ENCODE data around the gene RHEB.

The RHEB gene

DNA sequence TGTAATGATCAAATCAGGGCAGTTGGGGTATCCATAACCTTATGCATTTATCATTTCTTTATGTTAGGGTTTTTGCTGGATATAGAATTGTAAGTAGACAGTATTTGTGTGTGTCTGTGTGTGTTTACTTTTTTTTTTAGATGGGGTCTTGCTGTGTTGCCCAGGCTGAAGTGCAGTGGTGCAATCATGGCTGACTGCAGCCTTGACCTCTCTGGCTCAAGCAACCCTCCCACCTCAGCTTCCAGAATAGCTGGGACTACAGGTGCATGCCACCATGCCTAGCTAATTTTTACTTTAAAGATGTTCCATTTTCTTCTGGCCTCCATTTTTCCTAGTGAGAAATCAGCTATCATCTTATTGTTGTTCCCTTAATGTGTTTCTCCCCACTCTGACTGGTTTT lies 10.1 kb upstream of the RHEB start:
- no peak for DNase-seq (ENCODE audit: low spot score)

DNA sequence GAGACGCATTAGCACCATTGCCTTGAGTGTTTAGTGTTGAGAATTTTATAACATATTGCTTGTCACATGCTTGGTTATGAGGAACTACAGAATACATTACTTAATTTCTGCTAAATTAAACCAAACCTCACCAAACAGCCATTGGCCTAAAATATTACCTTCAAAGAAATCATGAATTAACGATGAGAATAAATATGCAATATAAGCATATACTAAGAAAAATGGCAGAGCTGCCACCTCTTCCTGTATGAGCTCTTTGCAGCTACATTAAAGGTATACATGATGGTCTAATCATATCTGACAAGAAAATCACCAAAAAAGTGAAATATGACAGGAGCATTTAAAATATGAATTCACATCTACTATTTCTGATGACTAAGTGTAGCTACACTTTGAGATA lies 5.2 kb upstream of the RHEB start:
- DNase-seq (ENCODE audit: low spot score), result no peak

DNA sequence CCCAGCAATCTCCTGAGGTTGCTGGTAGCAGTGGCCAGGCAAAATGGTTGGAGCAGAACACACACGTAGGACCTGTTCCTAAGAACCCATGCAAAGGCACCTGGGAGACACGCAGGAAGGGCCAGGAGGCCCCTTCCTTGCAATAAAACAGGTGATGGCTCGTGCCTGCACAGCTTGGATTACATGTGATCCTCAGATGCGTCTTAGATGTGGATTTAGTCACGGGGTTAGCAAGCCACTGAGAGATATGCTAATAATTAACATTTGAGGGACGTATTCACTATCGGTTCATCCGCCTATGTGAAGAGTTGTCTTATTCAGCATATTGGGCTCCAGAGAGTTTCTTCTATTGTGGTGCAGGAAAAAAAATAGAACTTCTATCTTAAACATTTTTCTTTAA lies 4.6 kb upstream of the RHEB start:
- DNase-seq (ENCODE audit: low spot score), result no peak

DNA sequence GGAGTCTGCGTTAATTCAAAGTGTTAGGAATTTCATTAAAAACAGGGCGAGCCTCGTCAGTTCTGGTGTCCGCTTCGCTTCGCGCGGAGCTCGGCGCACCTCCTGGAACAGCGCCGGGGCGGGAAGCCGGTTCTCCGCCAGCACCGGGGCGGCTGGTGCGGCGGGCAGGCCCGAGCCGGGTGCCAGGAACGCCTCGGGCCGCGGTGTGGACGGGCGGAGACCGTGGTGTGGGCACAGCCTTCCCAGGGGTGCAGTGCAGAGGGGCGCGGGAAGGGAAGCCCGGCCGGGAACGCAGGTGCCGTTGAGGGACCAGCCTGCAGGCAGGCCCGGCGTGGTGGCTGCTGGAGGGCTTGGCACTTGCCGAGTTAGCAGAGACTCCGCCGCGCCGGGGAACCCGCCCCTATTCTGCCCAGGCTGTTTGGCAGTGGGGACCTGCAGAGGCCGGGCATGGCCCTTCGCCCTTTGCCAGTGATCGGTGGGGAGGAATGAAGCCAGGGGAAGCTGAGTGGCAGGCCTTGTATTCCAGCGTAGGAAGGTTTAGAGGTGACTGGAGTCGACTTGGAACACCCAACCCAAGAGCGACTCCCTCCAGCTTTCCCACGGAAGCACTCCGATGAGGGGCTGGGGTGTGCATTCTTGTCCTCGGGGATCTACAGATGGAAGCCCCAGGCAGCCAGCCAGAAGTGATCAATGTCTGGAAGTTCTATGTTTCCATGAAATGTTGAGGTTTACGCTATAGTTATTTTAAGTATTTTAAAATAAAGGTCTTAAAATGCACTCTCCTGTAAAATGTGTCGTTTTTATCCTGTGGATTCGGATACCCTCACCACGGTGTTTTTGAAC lies 945 bp upstream of the RHEB start:
- peak; percentile 77 for DNase-seq (ENCODE audit: low spot score)

DNA sequence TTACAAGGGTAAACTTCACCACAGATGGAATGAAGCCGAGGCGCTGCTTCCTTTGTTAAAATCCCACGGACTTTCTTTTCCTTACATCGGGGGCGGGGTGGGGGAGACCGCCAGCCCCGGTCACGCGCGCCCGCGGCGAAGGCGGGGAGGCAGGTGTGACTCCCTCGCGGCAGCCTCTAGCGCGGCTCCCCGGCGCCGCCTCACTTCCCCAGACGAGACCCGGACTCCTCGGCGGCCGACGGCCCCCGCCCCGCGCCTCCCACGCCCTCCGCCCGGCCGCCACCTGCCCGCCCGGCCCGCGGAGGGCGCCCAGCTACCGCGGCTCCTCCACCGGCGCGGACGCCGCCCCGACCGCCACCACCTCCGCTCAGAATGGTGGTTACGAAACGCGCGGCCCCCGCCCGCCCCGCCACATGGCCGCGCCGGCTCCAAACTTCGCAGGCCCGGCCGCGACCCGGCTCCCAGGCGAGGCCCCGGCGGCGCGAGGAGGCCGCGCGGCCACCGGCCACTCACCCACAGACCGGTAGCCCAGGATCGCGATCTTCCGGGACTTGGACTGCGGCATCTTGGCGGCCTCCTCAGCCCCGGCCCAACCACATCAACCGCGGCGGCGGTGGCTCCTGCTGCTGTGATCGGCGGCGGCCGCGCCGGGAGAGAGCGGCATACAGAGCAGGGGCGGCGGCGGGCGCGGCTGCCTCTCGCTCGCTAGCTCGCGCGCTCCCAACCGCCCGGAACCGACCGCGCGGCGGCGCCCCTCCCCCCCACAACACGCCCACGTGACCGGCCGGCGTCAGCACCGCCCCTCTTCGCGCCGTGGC lies 539 bp downstream of the RHEB start:
- DNase-seq (ENCODE audit: low spot score), result peak; percentile 76

DNA sequence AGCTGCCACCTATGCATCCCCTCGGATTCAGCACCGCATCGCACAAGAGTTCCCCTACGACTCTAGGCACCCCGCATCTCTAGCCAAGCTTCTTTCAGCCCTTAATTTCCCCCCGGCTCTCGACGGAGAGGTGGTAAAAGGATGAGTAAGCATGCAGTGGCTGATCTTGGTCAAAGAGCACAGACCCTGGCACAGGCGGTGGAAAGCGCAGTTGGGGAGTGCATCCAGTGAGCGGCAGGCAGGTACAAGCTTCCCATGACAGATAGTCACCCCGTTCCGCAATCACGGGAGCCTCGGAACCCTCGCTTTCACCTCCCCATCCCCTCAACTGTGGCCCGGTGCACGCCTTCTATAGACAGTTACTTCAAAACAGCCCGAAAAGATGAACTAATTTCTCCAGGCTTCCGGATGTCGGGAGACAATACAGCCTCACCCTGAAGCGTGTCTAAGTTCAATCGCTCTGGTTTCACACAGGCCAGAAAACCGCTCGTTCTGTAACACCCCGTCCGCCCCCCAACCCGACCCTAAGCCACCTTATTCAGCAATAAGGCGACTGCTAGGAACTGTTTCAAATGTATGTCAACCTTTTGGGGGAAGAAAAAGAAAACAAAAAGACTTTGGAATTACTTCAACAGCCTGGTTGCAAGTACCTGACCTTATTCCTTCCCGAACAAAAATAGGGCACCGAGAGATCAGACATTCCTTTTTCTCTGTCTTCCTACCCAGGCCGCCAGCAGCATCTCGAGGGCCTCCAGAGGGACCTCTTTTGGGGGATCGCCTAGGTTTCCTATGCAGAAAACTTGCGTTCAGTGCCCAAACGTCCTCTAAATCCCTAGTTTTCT lies 1.4 kb downstream of the RHEB start:
- no peak for DNase-seq (ENCODE audit: low spot score)

DNA sequence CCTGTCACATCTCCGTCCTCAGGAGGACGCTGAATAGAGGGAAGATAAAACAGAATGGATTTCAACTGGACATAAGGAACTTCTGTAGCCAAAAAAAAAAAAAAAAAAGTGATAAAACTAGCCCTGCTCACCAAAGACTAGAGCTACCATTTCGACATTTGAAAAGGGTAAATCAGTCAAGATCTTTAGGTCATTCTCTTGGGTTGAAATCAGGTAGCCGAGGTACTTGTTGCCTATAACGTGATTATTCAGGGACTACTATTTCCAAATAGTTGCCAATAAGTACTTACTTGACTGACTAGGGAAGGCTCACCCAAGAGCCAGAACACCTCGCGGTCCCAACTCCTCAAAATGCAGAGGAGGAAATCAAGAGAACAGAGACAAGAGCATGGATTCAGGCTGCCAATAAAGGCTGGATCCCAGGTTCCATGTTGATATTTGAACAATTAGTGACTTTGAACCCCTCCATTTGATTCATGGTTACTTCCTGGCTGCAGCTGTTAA lies 2.0 kb downstream of the RHEB start:
- no peak for DNase-seq (ENCODE audit: low spot score)

DNA sequence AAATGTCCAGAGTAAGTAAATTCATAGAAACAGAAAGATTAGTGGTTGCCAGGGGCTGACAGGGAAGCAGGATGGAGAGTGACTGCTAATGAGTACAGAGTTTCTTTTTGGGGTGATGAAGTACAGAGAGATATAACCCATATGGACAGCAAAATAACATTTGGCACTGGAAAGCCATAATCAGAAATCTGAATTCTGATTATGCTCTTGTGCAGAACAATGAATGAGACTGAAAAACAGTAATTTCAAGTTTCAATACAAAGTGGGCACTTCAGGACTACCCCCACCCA lies 4.5 kb downstream of the RHEB start:
- no peak for DNase-seq (ENCODE audit: low spot score)

DNA sequence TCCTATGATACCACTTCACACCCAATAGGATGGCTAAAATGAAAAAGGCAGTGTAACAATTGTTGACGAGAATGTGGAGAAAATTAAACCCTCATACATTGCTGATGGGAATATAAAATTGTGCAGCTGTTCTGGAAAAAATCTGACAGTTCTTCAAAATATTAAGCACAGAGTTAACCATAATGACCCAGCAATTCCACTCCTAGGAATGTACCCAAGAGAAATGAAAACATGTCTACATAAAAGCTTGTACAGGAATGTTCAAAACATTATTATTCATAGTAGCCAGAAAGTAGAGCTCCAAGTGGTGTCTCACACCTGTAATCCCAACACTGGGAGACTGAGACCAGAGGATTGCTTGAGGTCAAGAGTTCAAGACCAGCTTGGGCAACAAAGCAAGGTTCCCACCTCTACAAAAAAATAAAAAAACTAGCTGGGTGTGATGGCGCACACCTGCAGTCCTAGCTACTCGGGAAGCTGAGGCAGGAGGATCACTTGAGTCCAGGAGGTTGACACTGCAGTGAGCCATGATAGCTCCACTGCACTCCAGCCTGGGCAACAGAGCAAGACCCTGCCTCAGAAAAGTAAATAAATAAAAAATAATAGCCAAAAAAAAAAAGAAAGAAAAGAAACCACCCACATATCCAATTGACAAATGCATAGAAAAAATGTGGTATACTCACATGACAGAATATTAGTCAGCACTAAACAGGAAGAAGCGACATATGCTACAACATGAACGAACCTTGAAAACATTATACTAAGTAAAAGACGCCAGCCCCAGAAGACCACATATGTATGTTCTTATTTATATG lies 5.0 kb downstream of the RHEB start:
- no peak for DNase-seq (ENCODE audit: low spot score)

DNA sequence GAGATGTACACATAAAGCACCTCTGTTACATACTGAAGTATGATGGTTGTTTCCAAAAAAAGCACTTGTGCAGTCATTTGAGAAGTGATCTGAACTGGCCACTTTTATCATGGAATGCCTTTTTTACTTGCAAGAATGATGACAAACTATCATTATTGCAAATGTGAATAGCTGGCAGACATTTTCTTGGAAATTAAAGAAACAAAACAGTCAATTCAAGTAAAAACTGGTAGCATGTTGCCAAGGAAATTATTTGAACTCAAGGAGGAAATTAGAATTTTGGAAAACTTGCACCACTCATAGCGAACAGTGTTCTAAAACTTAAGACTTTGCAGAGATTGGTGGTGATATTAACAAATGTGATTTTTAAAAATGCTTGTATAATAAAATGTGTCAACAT lies 6.6 kb downstream of the RHEB start:
- no peak for DNase-seq (ENCODE audit: low spot score)

DNA sequence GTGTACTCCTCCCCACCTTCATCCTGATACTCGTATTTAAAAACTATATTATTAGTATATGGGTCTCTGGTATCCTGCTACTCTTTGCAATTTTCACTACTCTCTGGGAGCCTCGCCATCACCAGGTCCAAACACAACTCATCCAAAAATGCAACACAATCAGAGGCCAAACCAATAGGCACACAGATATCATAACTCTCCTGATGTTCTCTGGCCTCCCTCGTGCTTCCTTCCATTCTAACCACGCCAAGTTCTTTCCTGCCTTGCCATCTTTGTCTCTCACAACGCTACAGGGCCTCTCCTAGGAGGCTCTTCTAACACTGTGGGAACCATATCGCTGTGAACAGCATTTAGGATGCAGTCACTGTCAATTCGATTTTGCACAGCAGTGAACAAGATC lies 7.3 kb downstream of the RHEB start:
- DNase-seq (ENCODE audit: low spot score), result no peak

DNA sequence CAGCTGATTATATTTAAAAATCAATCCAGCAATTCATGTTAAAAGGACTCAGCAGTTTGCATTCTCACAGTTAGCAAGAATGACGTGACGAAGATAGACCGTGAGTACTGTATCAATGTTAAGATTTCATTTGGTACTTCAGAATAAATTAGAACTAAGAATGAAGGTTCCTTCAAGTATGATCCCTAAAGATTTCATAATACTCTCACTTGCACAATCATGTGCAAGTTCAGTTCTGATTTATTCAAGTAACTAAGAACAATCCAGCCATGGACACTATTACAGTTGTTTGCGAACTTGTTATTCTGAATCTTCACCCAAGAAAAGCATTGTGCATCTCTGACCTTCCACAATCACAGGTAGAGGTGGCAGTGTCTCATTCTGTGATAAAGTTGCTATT lies 7.7 kb downstream of the RHEB start:
- no peak for DNase-seq (ENCODE audit: low spot score)

DNA sequence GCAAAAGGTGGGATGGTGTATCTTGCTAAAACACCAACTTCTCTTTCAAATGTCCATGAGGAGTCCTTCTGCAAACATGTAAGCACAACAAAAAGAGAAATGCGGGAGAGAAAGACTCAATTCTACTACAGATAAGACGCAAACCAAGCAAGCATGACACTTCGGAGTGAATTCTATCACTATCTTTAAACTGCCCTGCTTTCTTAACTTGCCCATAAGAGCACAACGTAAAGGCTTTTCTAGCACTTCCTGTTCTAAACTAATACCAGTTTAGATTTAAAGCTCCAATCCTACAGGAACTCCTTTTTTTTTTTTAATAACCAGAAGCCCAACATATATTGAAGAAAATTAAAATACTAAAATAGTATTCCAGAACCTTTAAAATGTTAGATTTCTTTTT lies 8.4 kb downstream of the RHEB start:
- no peak for DNase-seq (ENCODE audit: low spot score)

DNA sequence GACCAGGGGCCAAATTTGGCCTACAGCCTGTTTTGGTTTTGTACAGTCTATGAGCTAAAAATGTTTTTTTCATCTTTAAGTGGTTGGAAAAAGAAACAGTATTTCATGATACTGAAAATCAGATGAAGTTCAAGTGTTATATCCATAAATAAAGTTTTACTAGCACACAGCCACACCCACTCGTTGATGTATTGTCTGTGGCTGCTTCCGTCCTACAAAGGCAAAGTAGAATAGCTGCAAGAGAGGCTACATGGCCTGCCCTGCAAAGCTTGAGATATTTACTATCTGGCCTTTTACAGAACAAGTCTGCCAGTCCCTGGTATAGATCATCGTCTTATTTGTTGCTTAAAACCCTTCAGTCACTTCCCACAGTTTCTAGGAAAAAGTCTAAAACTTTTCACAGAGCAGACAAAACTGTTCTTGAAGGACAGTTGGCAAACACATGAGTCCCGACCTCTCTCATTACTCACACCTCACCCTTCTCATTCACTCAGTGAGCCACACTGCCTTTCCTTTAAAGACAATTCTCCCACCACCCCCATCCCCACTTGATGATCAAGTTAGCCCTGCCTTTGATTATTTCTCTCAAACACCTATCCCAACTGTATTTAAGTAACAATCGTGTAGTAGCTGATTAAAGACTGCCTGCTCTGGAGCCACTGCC lies 9.9 kb downstream of the RHEB start:
- DNase-seq (ENCODE audit: low spot score), result no peak

DNA sequence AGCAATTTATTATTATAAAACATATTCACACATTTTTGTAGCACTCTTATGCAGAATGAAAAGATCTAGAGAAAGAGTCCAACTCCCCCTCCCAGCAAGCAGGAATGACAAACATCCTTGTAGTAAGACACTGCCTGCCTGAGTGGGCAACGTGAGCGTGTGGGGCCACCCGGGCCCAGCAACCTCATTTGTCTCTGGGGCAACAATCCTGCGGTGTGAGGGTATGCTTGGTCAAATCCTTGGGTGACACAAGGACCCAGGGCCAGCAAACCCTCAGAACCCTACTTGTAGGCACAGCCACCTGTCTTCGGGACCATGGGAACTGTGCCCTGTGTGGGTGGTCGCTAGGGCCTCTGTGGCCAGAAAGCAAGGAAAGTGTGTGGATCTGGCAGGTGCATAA lies 10.7 kb downstream of the RHEB start:
- no peak for DNase-seq (ENCODE audit: low spot score)

DNA sequence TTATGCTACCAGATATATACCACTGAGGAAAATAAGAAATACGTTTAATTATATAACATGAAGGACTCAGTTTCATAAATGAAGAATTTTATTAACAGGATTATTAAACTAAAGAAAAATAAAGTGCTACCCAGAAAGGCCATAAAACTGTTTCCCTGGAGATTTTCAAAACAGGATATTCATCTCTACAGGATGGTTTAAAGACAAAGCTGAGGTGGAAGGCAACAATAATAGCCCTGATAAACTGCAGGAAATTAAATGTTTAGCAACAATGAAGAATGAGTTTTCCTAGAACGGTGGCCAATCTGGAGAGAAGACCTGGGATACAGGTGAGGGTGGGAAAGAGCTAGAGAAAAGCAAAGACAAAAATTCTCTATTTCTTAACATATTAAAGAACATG lies 11.9 kb downstream of the RHEB start:
- no peak for DNase-seq (ENCODE audit: low spot score)

DNA sequence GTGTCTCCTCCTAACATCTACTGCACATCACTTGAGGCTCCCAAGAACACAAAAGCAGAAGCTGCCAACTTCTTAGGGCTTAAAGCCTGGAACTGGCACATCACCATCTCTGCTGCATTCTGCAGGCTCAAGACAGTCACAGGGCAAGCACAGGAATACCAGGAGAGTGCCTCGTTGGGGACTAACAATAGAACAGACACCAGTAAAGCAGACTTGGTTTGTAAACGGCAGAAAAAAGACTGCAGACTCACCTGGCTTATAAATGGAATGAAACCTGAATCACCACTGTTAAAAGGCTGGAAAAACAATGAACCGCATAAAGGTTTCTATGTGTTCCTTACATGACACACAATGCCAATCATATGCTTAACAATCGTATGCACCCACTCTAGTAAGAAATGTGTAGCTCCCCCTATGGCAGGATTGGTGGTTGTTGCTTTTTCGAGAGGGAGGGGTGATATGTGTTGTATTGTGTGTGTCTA lies 12.8 kb downstream of the RHEB start:
- DNase-seq (ENCODE audit: low spot score), result no peak

DNA sequence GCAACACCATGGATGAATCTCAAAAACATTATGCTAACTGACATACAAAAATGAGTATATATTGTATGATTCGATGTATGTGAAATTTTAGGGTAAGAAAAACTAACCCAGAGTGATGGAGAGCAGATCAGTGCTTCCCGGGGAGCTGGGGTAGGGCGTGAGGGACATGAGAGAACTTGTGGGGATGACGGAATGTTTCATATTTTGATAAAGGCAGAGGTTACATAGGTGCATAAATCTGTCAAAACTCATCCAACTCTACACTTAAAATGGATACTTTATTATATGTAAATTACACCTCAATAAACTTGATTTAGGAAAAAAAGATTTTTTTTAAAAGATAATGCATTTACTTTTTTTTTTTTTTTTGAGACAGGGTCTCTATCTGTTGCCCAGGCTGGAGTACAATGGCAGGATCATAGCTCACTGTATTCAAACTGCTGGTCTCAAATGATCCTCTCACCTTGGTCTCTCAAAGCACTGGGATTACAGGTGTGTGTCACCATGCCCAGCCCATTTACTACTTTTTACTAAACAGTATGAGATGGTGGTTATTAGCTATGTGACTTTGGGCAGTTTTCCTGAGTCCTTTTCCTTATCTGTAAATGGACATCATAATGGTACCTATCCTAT lies 13.7 kb downstream of the RHEB start:
- no peak for DNase-seq (ENCODE audit: low spot score)

DNA sequence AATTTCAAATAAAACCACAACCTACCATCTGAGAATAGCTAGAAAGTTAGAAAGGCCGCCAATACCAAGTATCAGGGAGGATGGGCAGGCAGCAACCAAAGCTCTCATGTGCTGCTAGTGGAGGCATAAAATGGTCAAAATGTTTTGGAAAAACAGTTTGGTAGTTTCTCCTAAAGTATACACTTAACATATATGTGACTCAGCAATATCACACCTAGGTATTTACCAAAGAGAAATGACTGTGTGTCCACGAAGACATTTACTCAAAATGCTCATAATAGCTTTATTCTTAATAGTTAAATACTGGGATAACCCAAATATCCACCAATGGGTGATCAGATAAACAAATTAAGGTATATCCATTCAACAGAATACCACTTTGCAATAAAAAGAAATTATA lies 14.3 kb downstream of the RHEB start:
- no peak for DNase-seq (ENCODE audit: low spot score)

DNA sequence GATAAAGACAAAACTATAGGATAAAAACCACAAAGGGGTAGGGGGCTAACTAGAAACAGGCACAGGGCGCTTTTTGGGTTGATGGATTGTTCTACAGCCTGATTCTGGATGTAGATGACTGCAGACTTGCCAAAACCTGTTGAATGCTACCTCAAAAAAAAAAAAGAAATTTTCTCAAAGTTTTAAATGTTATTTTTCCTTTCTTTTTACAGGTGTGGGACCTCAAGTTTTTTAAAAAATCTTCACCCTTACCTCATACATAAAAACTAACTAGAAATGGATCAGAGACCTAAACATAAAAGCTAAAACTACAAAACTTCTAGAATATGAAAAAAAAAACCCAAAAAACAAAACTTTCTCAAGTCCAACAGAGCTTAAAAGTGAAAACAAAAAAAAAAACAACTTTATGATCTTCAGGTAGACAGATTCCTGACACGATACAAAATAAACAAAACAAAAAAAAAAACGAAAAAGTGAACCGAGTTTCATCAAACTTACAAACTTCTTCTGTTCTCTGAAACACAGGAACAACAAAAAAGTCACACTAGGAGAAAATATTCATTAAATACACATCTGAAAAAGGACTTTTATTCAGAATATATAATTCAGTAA lies 14.9 kb downstream of the RHEB start:
- DNase-seq (ENCODE audit: low spot score), result no peak
